ENCODE results near the gene SHISA3. TPM values are rescaled to one million over a fixed set of nuclear protein-coding genes. Genes with fewer than 3 reads are reported as not detected.

SHISA3 gene
- 1 to 10 TPM; 1.2 to 5.8 (median 1.5) TPM for total RNA-seq

DNA sequence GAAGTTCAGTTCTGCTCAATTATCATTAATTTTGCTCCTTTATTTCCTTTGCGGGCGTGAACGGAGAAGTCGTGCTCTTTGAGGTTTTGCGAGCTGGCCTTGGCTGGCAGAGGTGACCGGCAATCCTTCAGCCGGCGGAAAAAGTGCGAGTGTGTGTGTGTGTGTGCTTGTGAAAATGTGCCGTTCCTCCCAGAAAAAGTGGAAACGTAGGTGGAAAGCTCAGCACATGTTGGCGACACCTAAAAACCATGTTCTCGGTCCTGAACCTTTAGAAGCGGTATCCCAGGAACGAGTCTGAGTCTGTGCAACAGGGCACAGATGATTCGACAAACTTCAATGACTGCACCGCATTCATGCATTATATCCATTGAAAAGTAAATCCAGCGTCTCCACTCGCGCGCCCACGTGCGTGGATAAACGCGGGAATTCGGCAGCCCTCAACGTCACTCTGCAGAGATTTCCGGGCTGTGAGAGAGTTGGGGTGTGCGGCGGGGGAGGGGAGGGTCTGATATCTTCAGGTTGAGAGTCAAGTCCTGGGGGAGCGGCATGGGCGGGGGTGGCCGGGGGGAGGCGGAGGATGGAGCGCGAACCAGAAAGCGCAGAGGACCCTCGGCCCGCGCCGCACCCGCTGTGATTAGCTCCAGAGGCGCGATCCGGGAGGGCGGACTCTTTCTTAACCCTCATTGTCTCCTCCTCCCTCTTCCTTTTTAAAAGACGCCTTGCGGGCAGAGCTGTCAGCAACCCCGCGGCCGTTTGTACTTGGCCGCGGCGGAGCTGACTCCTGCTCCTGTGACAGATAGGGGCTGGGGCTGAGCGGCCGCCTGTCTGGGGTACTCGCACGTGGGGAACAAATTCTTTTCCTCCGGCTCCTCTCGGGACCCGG lies at the start of gene SHISA3:
Gene SHISA3 (plus strand): TSS at position 737 of the 883 bp plus-strand sequence. CDS start 569 bp downstream, outside the sequence.
- peak within 1 kb of the TSS; percentile 33 to 57 (median 52) for H3K4me3 ChIP-seq
- H3K9me3 ChIP-seq: no peaks in the 10 kb centered on the region
- H3K4me1 ChIP-seq: peaks cover 0 to 29% (median 11%) of the 10 kb centered on the region in 4 donors
- TF ChIP-seq POLR2A (IDR thresholded peaks at IDR 0.05): no peak
- TF ChIP-seq, protein P1, sequence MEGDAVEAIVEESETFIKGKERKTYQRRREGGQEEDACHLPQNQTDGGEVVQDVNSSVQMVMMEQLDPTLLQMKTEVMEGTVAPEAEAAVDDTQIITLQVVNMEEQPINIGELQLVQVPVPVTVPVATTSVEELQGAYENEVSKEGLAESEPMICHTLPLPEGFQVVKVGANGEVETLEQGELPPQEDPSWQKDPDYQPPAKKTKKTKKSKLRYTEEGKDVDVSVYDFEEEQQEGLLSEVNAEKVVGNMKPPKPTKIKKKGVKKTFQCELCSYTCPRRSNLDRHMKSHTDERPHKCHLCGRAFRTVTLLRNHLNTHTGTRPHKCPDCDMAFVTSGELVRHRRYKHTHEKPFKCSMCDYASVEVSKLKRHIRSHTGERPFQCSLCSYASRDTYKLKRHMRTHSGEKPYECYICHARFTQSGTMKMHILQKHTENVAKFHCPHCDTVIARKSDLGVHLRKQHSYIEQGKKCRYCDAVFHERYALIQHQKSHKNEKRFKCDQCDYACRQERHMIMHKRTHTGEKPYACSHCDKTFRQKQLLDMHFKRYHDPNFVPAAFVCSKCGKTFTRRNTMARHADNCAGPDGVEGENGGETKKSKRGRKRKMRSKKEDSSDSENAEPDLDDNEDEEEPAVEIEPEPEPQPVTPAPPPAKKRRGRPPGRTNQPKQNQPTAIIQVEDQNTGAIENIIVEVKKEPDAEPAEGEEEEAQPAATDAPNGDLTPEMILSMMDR (IDR thresholded peaks at IDR 0.05): no peak
- H3K36me3 ChIP-seq: no peaks in the 10 kb centered on the region
- H3K27me3 ChIP-seq: peaks cover 0 to 18% of the 10 kb centered on the region in 2 donors
- H3K27ac ChIP-seq: peak within 1 kb of the TSS; percentile 21 to 66 (median 34)
- DNase-seq: peak; percentile 29 to 53 (median 52)

DNA sequence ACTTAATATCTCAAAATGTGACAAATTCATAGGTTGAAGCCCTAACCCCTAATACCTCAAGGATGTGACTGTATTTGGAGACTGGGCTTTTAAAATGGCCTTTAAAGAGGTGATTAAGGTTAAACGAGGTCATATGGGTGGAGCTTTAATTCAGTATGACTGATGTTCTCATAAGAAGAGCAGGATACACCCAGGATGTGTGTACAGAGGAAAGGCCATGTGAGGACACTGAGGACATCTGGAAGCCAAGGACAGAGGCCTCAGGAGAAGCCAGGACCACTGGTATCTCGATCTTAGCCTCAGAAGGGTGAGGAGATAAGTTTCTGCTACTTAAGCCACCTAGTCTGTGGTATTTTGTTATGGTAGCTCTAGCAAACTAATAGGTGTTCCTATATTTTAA lies 49.0 kb upstream of the SHISA3 start:
- Histone ChIP-seq H3K9me3 (no peaks in the 10 kb centered on the region), H3K27ac (no peak overlapping the region), H3K4me1 (no peaks in the 10 kb centered on the region), H3K36me3 (no peaks in the 10 kb centered on the region), H3K4me3 (no peak overlapping the region), H3K27me3 (no peaks in the 10 kb centered on the region)
- TF ChIP-seq, protein P1 (IDR thresholded peaks at IDR 0.05): no peak
- TF ChIP-seq POLR2A (IDR thresholded peaks at IDR 0.05): no peak
- no peak for DNase-seq

DNA sequence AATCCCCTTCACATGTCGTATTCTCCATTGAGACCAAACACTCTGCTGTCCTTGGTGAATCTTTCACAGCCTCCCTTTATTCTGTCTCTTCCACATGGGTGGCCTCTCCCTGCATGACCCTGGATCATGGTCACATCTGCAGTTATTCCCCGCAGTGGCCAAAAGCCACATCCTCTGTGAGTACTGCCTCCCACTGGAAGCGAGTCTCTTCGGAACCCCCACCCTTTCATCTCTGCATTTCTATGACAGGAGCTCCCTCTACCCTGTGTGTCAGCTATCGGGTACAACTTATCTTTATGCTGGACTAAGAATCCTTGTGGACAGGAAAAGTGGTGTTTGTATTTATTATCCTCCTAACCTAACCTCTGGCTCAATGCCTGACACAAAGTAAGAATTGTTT lies 48.6 kb upstream of the SHISA3 start:
- no peaks in the 10 kb centered on the region for H3K9me3 ChIP-seq
- DNase-seq: no peak
- H3K27me3 ChIP-seq: no peaks in the 10 kb centered on the region

DNA sequence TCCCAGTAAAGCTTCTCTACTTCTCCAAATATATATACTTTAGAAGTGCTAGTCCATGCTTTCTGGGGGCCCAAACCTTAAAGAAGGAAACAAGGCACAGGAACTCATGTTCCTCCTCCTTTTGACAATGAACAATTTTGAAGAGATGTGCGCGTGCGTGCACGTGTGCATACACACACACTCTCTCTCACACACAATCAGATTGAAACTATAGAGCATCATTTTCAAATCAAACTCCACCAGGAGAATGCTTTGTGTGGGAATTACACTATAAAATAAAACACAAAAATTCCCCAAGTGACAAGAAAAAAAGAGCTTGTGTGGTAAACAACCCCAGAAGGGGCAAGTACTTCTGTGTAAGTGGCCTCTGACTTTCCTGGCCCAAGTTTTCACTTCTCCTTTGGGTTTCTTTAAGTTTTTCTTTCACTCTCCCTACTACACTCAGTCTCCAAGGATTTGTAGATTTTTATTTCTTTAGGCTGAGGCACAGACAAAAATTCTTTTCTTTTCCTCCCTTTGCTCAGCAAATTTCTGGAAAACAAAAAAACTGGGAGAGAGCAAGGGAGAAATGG lies 46.6 kb upstream of the SHISA3 start:
- Histone ChIP-seq H3K4me1 (no peaks in the 10 kb centered on the region), H3K4me3 (no peak overlapping the region), H3K36me3 (no peaks in the 10 kb centered on the region), H3K27ac (no peak overlapping the region), H3K27me3 (no peaks in the 10 kb centered on the region), H3K9me3 (no peaks in the 10 kb centered on the region)
- DNase-seq: no peak
- no peak for TF ChIP-seq POLR2A (IDR thresholded peaks at IDR 0.05)
- TF ChIP-seq, protein P1 (IDR thresholded peaks at IDR 0.05): no peak

More for the DNA sequence above, 48.6 kb upstream of the SHISA3 start:
- Histone ChIP-seq H3K36me3 (no peaks in the 10 kb centered on the region), H3K4me1 (no peaks in the 10 kb centered on the region), H3K4me3 (no peak overlapping the region), H3K27ac (no peak overlapping the region)
- TF ChIP-seq, protein P1 (IDR thresholded peaks at IDR 0.05): no peak
- TF ChIP-seq POLR2A (IDR thresholded peaks at IDR 0.05): no peak

DNA sequence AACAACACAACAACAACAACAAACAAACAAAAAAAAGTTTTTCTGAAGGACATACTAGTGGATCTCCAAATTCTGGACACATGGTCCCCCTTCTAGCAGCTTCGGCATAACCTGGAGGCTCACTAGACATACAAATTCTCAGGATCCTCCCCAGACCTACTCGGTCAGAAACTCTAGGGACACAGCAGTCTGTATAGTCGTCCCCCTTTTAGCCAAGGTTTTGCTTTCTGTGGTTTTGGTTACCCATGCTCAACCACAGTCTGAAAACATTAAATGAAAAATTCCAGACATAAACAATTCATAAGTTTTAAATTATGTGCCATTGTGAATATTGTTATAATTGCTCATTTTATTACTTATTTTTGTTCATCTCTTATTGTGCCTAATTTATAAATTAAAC lies 45.2 kb upstream of the SHISA3 start:
- H3K4me1 ChIP-seq: no peaks in the 10 kb centered on the region
- no peak overlapping the region for H3K27ac ChIP-seq
- H3K27me3 ChIP-seq: no peaks in the 10 kb centered on the region
- TF ChIP-seq, protein P1 (IDR thresholded peaks at IDR 0.05): no peak
- TF ChIP-seq POLR2A (IDR thresholded peaks at IDR 0.05): no peak
- no peaks in the 10 kb centered on the region for H3K9me3 ChIP-seq
- DNase-seq: no peak
- H3K36me3 ChIP-seq: no peaks in the 10 kb centered on the region
- H3K4me3 ChIP-seq: no peak overlapping the region
